HL-60 (cell line): ENCODE data around the gene TYRP1.

Experiments
- CTCF ChIP-seq: IDR thresholded peaks from one replicate; pipeline ENCODE4 v1.5.1; 2011; ENCODE audit warnings: low read length, control low read depth, inconsistent platforms; ENCODE audit not compliant: insufficient read depth
- REST ChIP-seq: IDR thresholded peaks from 2 replicates; pipeline ENCODE4 v1.6.1; 2012; ENCODE audit warnings: low read depth; ENCODE audit not compliant: insufficient replicate concordance

GRCh38 chr9:12698266-12698665 is 5.1 kb downstream of the TYRP1 start:
- no peak for TF ChIP-seq CTCF
- TF ChIP-seq REST, result no peak
